Stimulated activated naive CD4-positive, alpha-beta T cell (primary cell): ENCODE data around the gene ZBTB40.

ENCODE experiments used
- DNase-seq, 6 experiments: peaks; one replicate each; lab custom pipeline; 2025; lab: John Stamatoyannopoulos, UW

ZBTB40 gene

GRCh38 chr1:22465671-22466070 is 14.0 kb downstream of the ZBTB40 start:
- DNase-seq = no peak

GRCh38 chr1:22470227-22470626 is 18.6 kb downstream of the ZBTB40 start:
- DNase-seq = no peak

- DNase-seq = no peak
Measured at GRCh38 chr1:22471078-22471477, 19.4 kb downstream of the ZBTB40 start.

GRCh38 chr1:22471610-22472009 is 20.0 kb downstream of the ZBTB40 start:
- DNase-seq = no peak

GRCh38 chr1:22472596-22472995 is 20.9 kb downstream of the ZBTB40 start:
- no peak for DNase-seq

GRCh38 chr1:22473952-22474351 is 22.3 kb downstream of the ZBTB40 start:
- DNase-seq = no peak

- no peak for DNase-seq
Measured at GRCh38 chr1:22476566-22476965, 24.9 kb downstream of the ZBTB40 start.

- DNase-seq = no peak
Measured at GRCh38 chr1:22483121-22483520, 31.5 kb downstream of the ZBTB40 start.

- no peak for DNase-seq
Measured at GRCh38 chr1:22484706-22485345, 33.2 kb downstream of the ZBTB40 start.

GRCh38 chr1:22485431-22485830 is 33.8 kb downstream of the ZBTB40 start:
- no peak for DNase-seq

GRCh38 chr1:22487781-22488180 is 36.1 kb downstream of the ZBTB40 start:
- DNase-seq = no peak

- DNase-seq = no peak
Measured at GRCh38 chr1:22488319-22488718, 36.7 kb downstream of the ZBTB40 start.

GRCh38 chr1:22489278-22489677 is 37.6 kb downstream of the ZBTB40 start:
- no peak for DNase-seq

GRCh38 chr1:22489823-22490222 is 38.2 kb downstream of the ZBTB40 start:
- DNase-seq = no peak

GRCh38 chr1:22490309-22490708 is 38.7 kb downstream of the ZBTB40 start:
- DNase-seq = no peak

- DNase-seq = no peak
Measured at GRCh38 chr1:22491995-22492715, 40.5 kb downstream of the ZBTB40 start.

GRCh38 chr1:22494144-22494543 is 42.5 kb downstream of the ZBTB40 start:
- no peak for DNase-seq

GRCh38 chr1:22494943-22495579 is 43.4 kb downstream of the ZBTB40 start:
- DNase-seq = no peak

GRCh38 chr1:22496536-22497160 is 45.0 kb downstream of the ZBTB40 start:
- no peak for DNase-seq

GRCh38 chr1:22498463-22498862 is 46.8 kb downstream of the ZBTB40 start:
- DNase-seq = no peak

- no peak for DNase-seq
Measured at GRCh38 chr1:22500058-22500457, 48.4 kb downstream of the ZBTB40 start.

GRCh38 chr1:22500471-22500870 is 48.8 kb downstream of the ZBTB40 start:
- DNase-seq = no peak

- DNase-seq = no peak
Measured at GRCh38 chr1:22502202-22502601, 50.6 kb downstream of the ZBTB40 start.
